Stomach (tissue), 9 donors: Measurements from ENCODE around the gene USP47. TPM values are rescaled to one million over a fixed set of nuclear protein-coding genes. Genes with fewer than 3 reads are reported as not detected.

Experiments
- DNase-seq, 2 donors: peaks; one replicate each; pipeline versions ENCODE4 v3.0.0 to v3.0.0-alpha.2; 2013 to 2019
- H3K27ac ChIP-seq, 5 donors: fragments of 200-600 bp in 4 of 5; sonication (generic) in 4 of 5; one replicate each; pipeline ENCODE4 v1.5.1; 2013 to 2019; ENCODE audit warnings: mild to moderate bottlenecking in 1 of 5, moderate library complexity in 1 of 5
- H3K27me3 ChIP-seq, 3 donors: fragments of 200-600 bp; sonication (generic); one replicate each; pipeline ENCODE4 v1.5.1; 2017 to 2019; ENCODE audit warnings: mixed run types in 1 of 3
- H3K36me3 ChIP-seq, 4 donors: fragments of 200-600 bp; sonication (generic); 1 replicate in 3 of 4; 2 replicates in 1 of 4; pipeline ENCODE4 v1.5.1; 2016 to 2019
- H3K4me1 ChIP-seq, 4 donors: fragments of 200-600 bp; sonication (generic); one replicate each; pipeline ENCODE4 v1.5.1; 2016 to 2019
- H3K4me3 ChIP-seq, 4 donors: fragments of 200-600 bp; sonication (generic) in 3 of 4; one replicate each; pipeline ENCODE4 v1.5.1; 2016 to 2019; ENCODE audit warnings: mild to moderate bottlenecking in 1 of 4
- H3K9me3 ChIP-seq, 4 donors: fragments of 200-600 bp; sonication (generic); one replicate each; pipeline ENCODE4 v1.5.1; 2016 to 2019
- CTCF ChIP-seq, 7 experiments: fragments of 450-650 bp in 4 of 7; fragments of 200-600 bp in 3 of 7; sonication (generic) in 3 of 7; IDR thresholded peaks; one replicate each; pipeline ENCODE4 v1.5.1; 2016 to 2019; ENCODE audit warnings: antibody characterized with exemption in 7 of 7, control low read depth in 2 of 7, mild to moderate bottlenecking in 1 of 7
- EP300 ChIP-seq: sonication (generic); formaldehyde crosslinking; IDR thresholded peaks from one replicate; pipeline ENCODE4 v1.6.1; 2017; ENCODE audit warnings: antibody characterized with exemption
- POLR2A ChIP-seq, 4 donors: fragments of 450-650 bp; IDR thresholded peaks; one replicate each; pipeline ENCODE4 v1.6.1; 2016; ENCODE audit warnings: antibody characterized with exemption in 4 of 4, control low read depth in 2 of 4, mild to moderate bottlenecking in 1 of 4, moderate library complexity in 1 of 4
- POLR2AphosphoS5 ChIP-seq, 3 donors: sonication (generic); formaldehyde crosslinking; IDR thresholded peaks; one replicate each; pipeline ENCODE4 v1.6.1; 2016; ENCODE audit warnings: antibody characterized with exemption in 3 of 3
- WGBS, 5 donors: extraction: QIAGEN DNeasy Blood & Tissue Kit in 3 of 5; methylation state at CpG; one replicate each; pipeline versions ENCODE4 v1.1.5 to v1.1.7; 2013 to 2018; 5-methylcytosine and 5-hydroxymethylcytosine counted together
- intact Hi-C: fragments of 100-400 bp; cut with DNase I; formaldehyde crosslinking; loops from one replicate; pipeline ENCODE4 v1.15.1; 2023; ENCODE audit warnings: low total_unique reads
- polyA plus RNA-seq, 3 donors: library from polyadenylated mRNA; stranded (reverse); fragments of 200-250 nt; gene quantifications; one replicate each; pipeline ENCODE4 v1.2.3, GENCODE V29; 2013
- total RNA-seq, 5 donors: library from RNA; depleted of rRNA; stranded (reverse); fragments of >200 nt; gene quantifications; one replicate each; pipeline versions ENCODE4 v1.1.0 to v1.2.3, GENCODE V29; 2014 to 2016
- donor health status: healthy with polysubstance abuse.
- donor health status: Bipolar disorder and iron deficiency.
- donor health status: healthy.

Gene USP47
- total and polyA plus RNA-seq, 8 donors = 14.6 to 200 (median 48.8) TPM

GRCh38 chr11:11862999-11863398, 21.2 kb downstream of the USP47 start:
- no peaks in the 10 kb centered on the region for H3K36me3 ChIP-seq
- H3K9me3 ChIP-seq = peaks cover 0 to 9% (median under 1%) of the 10 kb centered on the region in 4 donors
- 88 to 95% (median 90%) methylated on average over 2 of the region's 2 CpGs for WGBS, 5 donors
- no peak for TF ChIP-seq POLR2A (IDR thresholded peaks at IDR 0.05)
- no peak for TF ChIP-seq CTCF (IDR thresholded peaks at IDR 0.05)
- TF ChIP-seq EP300 = no peak
- no peak for TF ChIP-seq POLR2AphosphoS5 (IDR thresholded peaks at IDR 0.05)
- H3K4me3 ChIP-seq = no peak overlapping the region
- intact Hi-C loops = no loop called here
- H3K27ac ChIP-seq = no peak overlapping the region
- DNase-seq = no peak
- H3K27me3 ChIP-seq = no peaks in the 10 kb centered on the region
- peaks cover 14 to 72% (median 53%) of the 10 kb centered on the region in 4 donors for H3K4me1 ChIP-seq

- Histone ChIP-seq H3K4me1 (peaks cover 7 to 59% (median 44%) of the 10 kb centered on the region in 4 donors), H3K27me3 (no peaks in the 10 kb centered on the region), H3K4me3 (no peak overlapping the region), H3K27ac (no peak overlapping the region), H3K36me3 (no peaks in the 10 kb centered on the region), H3K9me3 (peaks cover 0 to 9% (median under 1%) of the 10 kb centered on the region in 4 donors)
- no peak for DNase-seq
- no peak for TF ChIP-seq POLR2A (IDR thresholded peaks at IDR 0.05)
- no peak for TF ChIP-seq POLR2AphosphoS5 (IDR thresholded peaks at IDR 0.05)
- no peak for TF ChIP-seq EP300
- TF ChIP-seq CTCF (IDR thresholded peaks at IDR 0.05) = no peak
- intact Hi-C loops = no loop called here
- WGBS, 5 donors = 69 to 82% (median 76%) methylated on average over 3 of the region's 3 CpGs
Measured at GRCh38 chr11:11864332-11864731, 22.6 kb downstream of the USP47 start.

GRCh38 chr11:11864803-11865202, 23.0 kb downstream of the USP47 start:
- H3K9me3 ChIP-seq = peaks cover 0 to 9% (median under 1%) of the 10 kb centered on the region in 4 donors
- whole genome bisulfite sequencing, 5 donors = 86 to 98% (median 93%) methylated on average over 1 of the region's 1 CpG
- H3K4me3 ChIP-seq = no peak overlapping the region
- no peaks in the 10 kb centered on the region for H3K27me3 ChIP-seq
- no peak overlapping the region for H3K27ac ChIP-seq
- no peaks in the 10 kb centered on the region for H3K36me3 ChIP-seq
- no peak for DNase-seq
- TF ChIP-seq POLR2AphosphoS5 (IDR thresholded peaks at IDR 0.05) = no peak
- no peak for TF ChIP-seq POLR2A (IDR thresholded peaks at IDR 0.05)
- TF ChIP-seq CTCF (IDR thresholded peaks at IDR 0.05) = no peak
- no peak for TF ChIP-seq EP300
- H3K4me1 ChIP-seq = peaks cover 8 to 60% (median 43%) of the 10 kb centered on the region in 4 donors
- intact Hi-C loops = no loop called here

GRCh38 chr11:11865449-11865848, 23.7 kb downstream of the USP47 start:
- Histone ChIP-seq H3K27ac (no peak overlapping the region), H3K36me3 (no peaks in the 10 kb centered on the region), H3K4me1 (peaks cover 3 to 60% (median 42%) of the 10 kb centered on the region in 4 donors), H3K4me3 (no peak overlapping the region), H3K9me3 (peaks cover 0 to 9% (median under 1%) of the 10 kb centered on the region in 4 donors), H3K27me3 (no peaks in the 10 kb centered on the region)
- TF ChIP-seq CTCF (IDR thresholded peaks at IDR 0.05) (no peak), POLR2A (IDR thresholded peaks at IDR 0.05) (no peak), EP300 (no peak), POLR2AphosphoS5 (IDR thresholded peaks at IDR 0.05) (no peak)
- WGBS, 5 donors = 34 to 69% (median 46%) methylated on average over 3 of the region's 3 CpGs
- DNase-seq = no peak
- intact Hi-C loops = no loop called here
